GM23338 (cell line): ENCODE measurements around the gene SFXN5. TPM values are rescaled to one million over a fixed set of nuclear protein-coding genes. Genes with fewer than 3 reads are reported as not detected.
A peak's percentile ranks its signal among the peaks of the same experiment; 100 is the strongest.

ENCODE experiments used
- ATAC-seq: fragments of 200-7000 bp; cut with Tn5 transposase; 3 replicates; pipeline ENCODE4 v1.9.1; 2020
- DNase-seq: peaks from one replicate; pipeline ENCODE4 v3.0.0-alpha.2; 2015; ENCODE audit warnings: low spot score
- H2AFZ ChIP-seq: fragments of 200-600 bp; sonication (generic); 2 replicates; pipeline ENCODE4 v1.8.0; 2016; ENCODE audit warnings: antibody characterized with exemption, mild to moderate bottlenecking, moderate library complexity
- H3F3A ChIP-seq: fragments of 200-600 bp; sonication (generic); replicated peaks from 2 replicates; pipeline ENCODE4 v1.8.0; 2017; ENCODE audit warnings: antibody characterized with exemption, mixed run types, low read depth
- H3K27ac ChIP-seq: fragments of 200-600 bp; sonication (generic); 2 replicates; pipeline ENCODE4 v1.6.1; 2016; ENCODE audit warnings: low read depth
- H3K27me3 ChIP-seq: fragments of 200-600 bp; sonication (generic); 2 replicates; pipeline ENCODE4 v1.8.0; 2016; ENCODE audit warnings: mild to moderate bottlenecking, mixed run types, moderate library complexity; ENCODE audit not compliant: insufficient read depth
- H3K36me3 ChIP-seq: fragments of 200-600 bp; sonication (generic); 2 replicates; pipeline ENCODE4 v1.8.0; 2016; ENCODE audit warnings: mild to moderate bottlenecking; ENCODE audit not compliant: insufficient read depth
- H3K4me1 ChIP-seq: fragments of 200-600 bp; sonication (generic); 2 replicates; pipeline ENCODE4 v1.8.0; 2016; ENCODE audit warnings: mild to moderate bottlenecking, moderate library complexity; ENCODE audit not compliant: insufficient read depth
- H3K4me2 ChIP-seq: fragments of 200-600 bp; sonication (generic); 2 replicates; pipeline ENCODE4 v1.7.1; 2017; ENCODE audit warnings: mixed run types
- H3K4me3 ChIP-seq: fragments of 200-600 bp; sonication (generic); 2 replicates; pipeline ENCODE4 v1.6.1; 2016; ENCODE audit warnings: mixed run types
- H3K79me2 ChIP-seq: fragments of 200-600 bp; sonication (generic); replicated peaks from 2 replicates; pipeline ENCODE4 v1.8.0; 2017; ENCODE audit warnings: mild to moderate bottlenecking; ENCODE audit not compliant: insufficient read depth
- H3K9me2 ChIP-seq: fragments of 200-600 bp; sonication (generic); 2 replicates; pipeline ENCODE4 v1.8.0; 2017; ENCODE audit not compliant: insufficient read depth
- H4K20me1 ChIP-seq: fragments of 200-600 bp; sonication (generic); replicated peaks from 2 replicates; pipeline ENCODE4 v1.8.0; 2017; ENCODE audit warnings: mild to moderate bottlenecking; ENCODE audit not compliant: insufficient read depth
- H3K27ac Mint-ChIP-seq: 2 replicates; pipeline ENCODE4 v1.8.0; 2020; ENCODE audit warnings: inconsistent platforms, mild to moderate bottlenecking, moderate library complexity, mixed read lengths
- H3K27me3 Mint-ChIP-seq: 3 replicates; pipeline ENCODE4 v1.8.0; 2022; ENCODE audit warnings: low read depth, mild to moderate bottlenecking, moderate library complexity, mixed read lengths, inconsistent platforms; ENCODE audit not compliant: insufficient read depth, poor library complexity
- H3K36me3 Mint-ChIP-seq: 3 replicates; pipeline ENCODE4 v1.8.0; 2021; ENCODE audit warnings: low read depth, mild to moderate bottlenecking, inconsistent platforms, moderate library complexity, mixed read lengths
- H3K4me1 Mint-ChIP-seq: 3 replicates; pipeline ENCODE4 v1.8.0; 2020; ENCODE audit warnings: mild to moderate bottlenecking, inconsistent platforms, mixed read lengths
- H3K4me3 Mint-ChIP-seq: 3 replicates; pipeline ENCODE4 v1.8.0; 2021; ENCODE audit warnings: moderate library complexity, mild to moderate bottlenecking, inconsistent platforms, mixed read lengths
- H3K9me3 Mint-ChIP-seq: 3 replicates; pipeline ENCODE4 v1.8.0; 2020; ENCODE audit warnings: moderate library complexity, mild to moderate bottlenecking, inconsistent platforms, mixed read lengths
- EZH2 ChIP-seq: fragments of 200-600 bp; sonication (generic); IDR thresholded peaks from one replicate; pipeline ENCODE4 v1.8.0; 2017; ENCODE audit warnings: antibody characterized with exemption, mild to moderate bottlenecking, low read depth; ENCODE audit not compliant: unreplicated experiment
- EZH2phosphoT487 ChIP-seq: fragments of 200-600 bp; sonication (generic); IDR thresholded peaks from one replicate; pipeline ENCODE4 v1.8.1; 2018; ENCODE audit warnings: antibody characterized with exemption; ENCODE audit not compliant: unreplicated experiment
- JUNB ChIP-seq: IDR thresholded peaks from one replicate; pipeline ENCODE4 v1.6.1; 2016; ENCODE audit warnings: antibody characterized with exemption; ENCODE audit not compliant: unreplicated experiment
- polyA plus RNA-seq: library from polyadenylated mRNA; unstranded; fragments of >200 nt; fragmentation: Nextera tagmentation; extraction: Ambion mirVana; gene quantifications from 2 replicates; pipeline ENCODE4 v1.2.1, GENCODE V29; 2016
- total RNA-seq: library from RNA; depleted of rRNA; stranded (reverse); fragments of >200 nt; shearing (Covaris generic); gene quantifications from 2 replicates; pipeline ENCODE4 v1.2.3, GENCODE V29; 2014
- TF ChIP-seq, protein P1 (sequence below), 2 experiments: fragments of 200-600 bp in 1 of 2; sonication (generic) in 1 of 2; conservative IDR thresholded peaks; 2 replicates each; pipeline versions ENCODE4 v1.5.1 to v1.6.1; 2016 to 2017; ENCODE audit warnings: antibody characterized with exemption in 2 of 2, low read depth in 2 of 2, mild to moderate bottlenecking in 2 of 2, moderate library complexity in 1 of 2
- TF ChIP-seq, protein P2 (sequence below): IDR thresholded peaks from 2 replicates; pipeline ENCODE4 v1.6.1; 2016; ENCODE audit warnings: antibody characterized with exemption

The SFXN5 gene
- total and polyA plus RNA-seq, 2 experiments from 2014 or later: 23.6 to 25.8 TPM

DNA sequence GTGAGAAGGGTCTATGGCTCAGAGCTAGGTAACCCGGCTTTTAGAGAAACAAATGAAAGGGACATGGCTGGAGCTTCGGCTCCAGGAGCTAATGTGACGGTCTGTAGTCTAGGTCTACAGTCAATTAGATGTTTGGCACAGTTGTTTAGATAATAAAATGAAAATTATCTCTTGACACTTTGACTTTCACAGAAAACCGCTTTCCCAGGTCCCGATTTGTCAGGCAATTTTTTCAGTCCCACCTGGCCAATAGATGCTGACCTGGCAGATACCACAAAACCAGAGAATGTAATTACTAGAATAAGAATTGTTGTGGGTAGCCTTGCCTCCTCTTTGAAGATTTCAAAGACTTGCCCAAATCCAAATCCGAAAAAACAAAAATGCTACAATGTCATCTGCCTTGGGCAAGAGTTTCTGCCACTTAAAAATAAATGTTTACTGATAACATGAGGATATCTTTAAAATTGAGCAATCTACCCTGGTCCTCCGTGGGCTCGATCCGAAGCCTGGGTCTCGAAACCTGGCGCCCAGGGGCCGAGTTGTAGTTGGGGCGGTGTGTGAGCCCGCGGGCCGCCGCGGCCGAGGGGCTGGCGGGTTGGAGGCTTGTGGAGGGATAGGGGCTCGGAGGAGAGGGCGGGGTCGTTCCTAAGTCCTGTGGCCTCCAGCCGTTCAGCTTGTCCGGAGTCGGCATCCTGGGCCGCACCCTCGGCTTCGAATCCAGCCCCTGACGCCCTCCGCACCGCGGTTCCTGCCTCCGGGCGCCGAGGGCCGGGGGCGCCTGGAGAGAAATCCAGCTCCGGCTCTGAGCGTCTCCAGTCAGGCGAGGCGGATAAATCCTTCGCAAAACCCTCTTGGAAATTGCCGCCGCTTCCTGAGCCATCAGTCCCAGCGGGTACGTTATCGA lies 151.8 kb downstream of the SFXN5 start:
- Histone ChIP-seq H3F3A (peaks cover 29% of the 10 kb centered on the region), H3K4me1 (peaks cover 41% of the 10 kb centered on the region), H3K27ac (no peak overlapping the region), H2AFZ (peak overlapping the region; percentile 19; the same call in 1 of the 2 replicates), H3K4me2 (peak overlapping the region; percentile 91), H3K9me2 (no peaks in the 10 kb centered on the region), H4K20me1 (peaks cover 13% of the 10 kb centered on the region), H3K79me2 (no peaks in the 10 kb centered on the region), H3K36me3 (no peaks in the 10 kb centered on the region), H3K4me3 (peak overlapping the region; percentile 56), H3K27me3 (peaks cover 99% of the 10 kb centered on the region)
- Mint-ChIP-seq H3K4me3 (peak overlapping the region; percentile 81), H3K27ac (no peak overlapping the region), H3K36me3 (peaks cover 4% of the 10 kb centered on the region; the same call in 1 of the 3 replicates), H3K27me3 (peaks cover 23% of the 10 kb centered on the region), H3K9me3 (peaks cover 3% of the 10 kb centered on the region; the same call in 2 of the 3 replicates), H3K4me1 (peaks cover 32% of the 10 kb centered on the region)
- DNase-seq (peak; percentile 76), ATAC-seq (peak; percentile 0; the same call in 2 of the 3 replicates)
- TF ChIP-seq, protein P1, sequence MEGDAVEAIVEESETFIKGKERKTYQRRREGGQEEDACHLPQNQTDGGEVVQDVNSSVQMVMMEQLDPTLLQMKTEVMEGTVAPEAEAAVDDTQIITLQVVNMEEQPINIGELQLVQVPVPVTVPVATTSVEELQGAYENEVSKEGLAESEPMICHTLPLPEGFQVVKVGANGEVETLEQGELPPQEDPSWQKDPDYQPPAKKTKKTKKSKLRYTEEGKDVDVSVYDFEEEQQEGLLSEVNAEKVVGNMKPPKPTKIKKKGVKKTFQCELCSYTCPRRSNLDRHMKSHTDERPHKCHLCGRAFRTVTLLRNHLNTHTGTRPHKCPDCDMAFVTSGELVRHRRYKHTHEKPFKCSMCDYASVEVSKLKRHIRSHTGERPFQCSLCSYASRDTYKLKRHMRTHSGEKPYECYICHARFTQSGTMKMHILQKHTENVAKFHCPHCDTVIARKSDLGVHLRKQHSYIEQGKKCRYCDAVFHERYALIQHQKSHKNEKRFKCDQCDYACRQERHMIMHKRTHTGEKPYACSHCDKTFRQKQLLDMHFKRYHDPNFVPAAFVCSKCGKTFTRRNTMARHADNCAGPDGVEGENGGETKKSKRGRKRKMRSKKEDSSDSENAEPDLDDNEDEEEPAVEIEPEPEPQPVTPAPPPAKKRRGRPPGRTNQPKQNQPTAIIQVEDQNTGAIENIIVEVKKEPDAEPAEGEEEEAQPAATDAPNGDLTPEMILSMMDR (conservative IDR thresholded peaks at IDR 0.05; ENCODE audit: low read depth in 2 of 2): no peak
- peak; percentile 62 for TF ChIP-seq EZH2

DNA sequence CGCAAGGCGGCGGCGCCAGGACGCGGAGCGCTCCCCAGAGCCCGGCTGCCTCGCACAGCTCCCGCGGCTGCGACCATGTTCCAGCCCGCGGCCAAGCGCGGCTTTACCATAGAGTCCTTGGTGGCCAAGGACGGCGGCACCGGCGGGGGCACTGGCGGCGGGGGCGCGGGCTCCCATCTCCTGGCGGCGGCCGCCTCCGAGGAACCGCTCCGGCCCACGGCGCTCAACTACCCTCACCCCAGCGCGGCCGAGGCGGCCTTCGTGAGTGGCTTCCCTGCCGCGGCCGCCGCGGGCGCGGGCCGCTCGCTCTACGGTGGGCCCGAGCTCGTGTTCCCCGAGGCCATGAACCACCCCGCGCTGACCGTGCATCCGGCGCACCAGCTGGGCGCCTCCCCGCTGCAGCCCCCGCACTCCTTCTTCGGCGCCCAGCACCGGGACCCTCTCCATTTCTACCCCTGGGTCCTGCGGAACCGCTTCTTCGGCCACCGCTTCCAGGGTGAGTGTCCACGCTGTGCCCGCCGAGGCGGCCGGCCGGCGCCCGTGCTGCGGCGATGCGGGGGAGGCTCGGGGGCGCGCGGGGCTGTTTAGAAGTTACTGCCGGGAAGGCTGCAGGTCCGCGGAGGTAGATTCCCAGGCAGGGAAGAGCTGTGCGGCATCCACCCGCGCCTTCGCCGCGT lies 153.5 kb downstream of the SFXN5 start:
- Mint-ChIP-seq H3K27ac (no peak overlapping the region), H3K36me3 (peaks cover 4% of the 10 kb centered on the region; the same call in 1 of the 3 replicates), H3K27me3 (peaks cover 40% of the 10 kb centered on the region), H3K4me3 (peak overlapping the region; percentile 81), H3K9me3 (peaks cover 3% of the 10 kb centered on the region; the same call in 2 of the 3 replicates), H3K4me1 (peaks cover 41% of the 10 kb centered on the region)
- DNase-seq: peak; percentile 65
- Histone ChIP-seq H3K9me2 (no peaks in the 10 kb centered on the region), H3K4me2 (peak overlapping the region; percentile 91), H3K79me2 (no peaks in the 10 kb centered on the region), H3K36me3 (no peaks in the 10 kb centered on the region), H2AFZ (peak overlapping the region; percentile 59; the same call in 1 of the 2 replicates), H3K4me3 (peak overlapping the region; percentile 56), H3F3A (peaks cover 28% of the 10 kb centered on the region), H3K4me1 (peaks cover 44% of the 10 kb centered on the region), H3K27ac (no peak overlapping the region), H3K27me3 (peaks cover 99% of the 10 kb centered on the region), H4K20me1 (peaks cover 13% of the 10 kb centered on the region)
- peak; percentile 1 for ATAC-seq
- TF ChIP-seq, protein P1 (conservative IDR thresholded peaks at IDR 0.05; ENCODE audit: low read depth in 2 of 2): no peak
- peak; percentile 88 for TF ChIP-seq EZH2phosphoT487
- TF ChIP-seq JUNB: no peak
- TF ChIP-seq, protein P2, sequence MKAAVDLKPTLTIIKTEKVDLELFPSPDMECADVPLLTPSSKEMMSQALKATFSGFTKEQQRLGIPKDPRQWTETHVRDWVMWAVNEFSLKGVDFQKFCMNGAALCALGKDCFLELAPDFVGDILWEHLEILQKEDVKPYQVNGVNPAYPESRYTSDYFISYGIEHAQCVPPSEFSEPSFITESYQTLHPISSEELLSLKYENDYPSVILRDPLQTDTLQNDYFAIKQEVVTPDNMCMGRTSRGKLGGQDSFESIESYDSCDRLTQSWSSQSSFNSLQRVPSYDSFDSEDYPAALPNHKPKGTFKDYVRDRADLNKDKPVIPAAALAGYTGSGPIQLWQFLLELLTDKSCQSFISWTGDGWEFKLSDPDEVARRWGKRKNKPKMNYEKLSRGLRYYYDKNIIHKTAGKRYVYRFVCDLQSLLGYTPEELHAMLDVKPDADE: 0 out of 2 replicates have a peak, but pooled peaks have one; percentile 16
